ENCODE data around the gene GNG4.
A peak's percentile ranks its signal among the peaks of the same experiment; 100 is the strongest.
"Not testable (repeated sequence)": the region's sequence is repeated elsewhere in the genome, so short reads cannot be mapped to it uniquely, and the experiment has no call there.

GNG4 gene

DNA sequence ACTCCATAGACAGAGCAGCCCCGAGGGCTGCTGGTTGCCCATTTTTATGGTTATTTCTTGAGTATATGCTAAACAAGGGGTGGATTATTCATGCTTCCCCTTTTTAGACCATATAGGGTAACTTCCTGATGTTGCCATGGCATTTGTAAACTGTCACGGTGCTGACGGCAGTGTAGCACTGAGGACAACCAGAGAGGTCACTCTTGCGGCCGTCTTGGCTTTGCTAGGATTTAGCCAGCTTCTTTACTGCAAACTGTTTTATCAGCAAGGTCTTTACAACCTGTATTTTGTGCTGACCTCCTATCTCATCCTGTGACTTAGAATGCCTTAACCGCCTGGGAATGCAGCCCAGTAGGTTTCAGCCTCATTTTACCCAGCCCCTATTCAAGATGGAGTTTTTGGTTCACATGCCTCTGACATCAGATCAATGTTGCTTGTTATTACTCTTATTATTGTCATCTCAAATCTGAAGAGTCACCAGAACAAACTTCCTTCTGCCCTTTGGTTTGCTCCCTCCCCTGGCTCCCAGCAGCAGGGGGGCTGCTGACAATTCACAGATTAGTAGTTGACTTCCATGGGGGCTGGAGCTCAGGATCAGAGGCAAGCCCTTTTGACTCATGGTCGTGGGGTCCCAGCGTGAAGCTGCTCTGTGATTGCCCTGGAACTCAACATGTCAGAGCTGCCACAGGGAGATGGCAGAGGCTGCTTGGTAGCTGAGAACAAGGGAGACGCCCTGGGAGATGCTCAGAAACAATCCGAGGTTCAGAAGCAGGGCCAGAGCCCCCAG is 103.0 kb downstream of the GNG4 start:
- not testable (repeated sequence) for DNase-seq (ENCODE audit: low read depth in 2 of 3, low spot score in 1 of 3)

DNA sequence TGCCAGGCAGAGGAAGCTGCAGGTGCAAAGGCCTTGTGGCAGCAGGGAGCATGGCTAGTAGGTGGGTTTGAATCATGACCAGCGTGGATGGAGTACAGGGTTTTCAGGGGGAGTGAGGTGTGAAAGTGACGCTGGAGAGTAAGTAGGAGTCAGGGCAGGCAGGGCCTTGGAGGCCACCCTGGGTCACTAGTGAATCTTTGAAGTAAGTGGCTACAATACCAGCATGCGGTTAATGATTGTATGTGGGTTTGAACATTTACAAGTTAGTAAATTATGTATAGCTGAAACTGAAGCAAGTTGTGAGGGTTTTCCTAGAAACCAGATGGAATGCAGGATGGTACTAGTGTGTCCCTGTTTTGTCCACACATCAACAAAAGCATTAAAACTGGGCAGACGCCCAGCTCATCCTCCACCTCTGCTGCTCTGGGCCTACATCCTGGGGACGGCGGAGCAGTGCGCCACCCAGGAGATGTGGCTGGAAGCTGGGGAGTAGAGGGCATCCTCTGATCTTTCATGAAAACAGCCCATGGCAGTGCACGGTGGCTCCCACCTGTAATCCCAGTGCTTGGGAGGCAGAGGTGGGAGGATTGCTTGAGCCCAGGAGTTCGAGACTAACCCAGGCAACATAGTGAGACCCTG is 104.2 kb downstream of the GNG4 start:
- DNase-seq (ENCODE audit: low read depth in 2 of 3, low spot score in 1 of 3), result no peak

DNA sequence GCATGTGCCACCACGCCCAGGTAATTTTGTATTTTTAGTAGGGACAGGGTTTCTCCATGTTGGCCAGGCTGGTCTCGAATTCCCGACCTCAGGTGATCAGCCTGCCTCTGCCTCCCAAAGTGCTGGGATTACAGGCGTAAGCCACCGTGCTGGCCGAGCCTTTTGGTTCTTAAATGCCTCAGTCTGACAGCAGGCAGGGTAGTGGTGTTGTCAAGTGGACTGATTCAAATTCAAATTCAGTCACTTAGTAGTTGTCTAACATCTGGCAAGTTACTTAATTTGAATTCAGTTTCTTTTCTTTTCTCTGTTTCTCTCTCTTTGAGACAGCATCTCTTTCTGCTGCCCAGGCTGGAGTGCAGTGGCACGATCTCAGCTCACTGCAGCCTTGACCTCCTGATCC is 106.7 kb downstream of the GNG4 start:
- DNase-seq (ENCODE audit: low read depth in 2 of 3, low spot score in 1 of 3), result not testable (repeated sequence)

GRCh38 chr1:235533476-235534168 is 116.0 kb downstream of the GNG4 start:
- no peak for DNase-seq (ENCODE audit: low read depth in 2 of 3, low spot score in 1 of 3)

DNA sequence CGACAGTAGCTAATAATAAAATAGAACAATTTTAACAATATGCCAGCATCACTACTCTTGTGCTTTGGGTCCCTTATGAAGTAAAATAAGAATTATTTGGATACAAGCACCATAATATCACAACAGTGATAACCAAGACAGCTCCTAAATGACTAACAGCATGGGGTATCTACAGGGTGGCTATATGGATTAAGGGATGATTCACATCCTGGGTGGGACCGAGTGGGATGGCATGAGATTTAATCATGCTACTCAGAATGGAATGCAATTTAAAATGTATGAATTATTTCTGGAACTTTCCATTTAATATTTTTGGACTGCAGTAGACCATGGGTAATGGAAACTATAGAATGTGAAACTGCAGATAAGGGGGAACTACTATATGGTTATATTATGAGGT is 117.2 kb downstream of the GNG4 start:
- no peak for DNase-seq (ENCODE audit: low read depth in 2 of 3, low spot score in 1 of 3)

GRCh38 chr1:235527196-235527814 is 122.3 kb downstream of the GNG4 start:
- no peak for DNase-seq (ENCODE audit: low read depth in 2 of 3, low spot score in 1 of 3)

DNA sequence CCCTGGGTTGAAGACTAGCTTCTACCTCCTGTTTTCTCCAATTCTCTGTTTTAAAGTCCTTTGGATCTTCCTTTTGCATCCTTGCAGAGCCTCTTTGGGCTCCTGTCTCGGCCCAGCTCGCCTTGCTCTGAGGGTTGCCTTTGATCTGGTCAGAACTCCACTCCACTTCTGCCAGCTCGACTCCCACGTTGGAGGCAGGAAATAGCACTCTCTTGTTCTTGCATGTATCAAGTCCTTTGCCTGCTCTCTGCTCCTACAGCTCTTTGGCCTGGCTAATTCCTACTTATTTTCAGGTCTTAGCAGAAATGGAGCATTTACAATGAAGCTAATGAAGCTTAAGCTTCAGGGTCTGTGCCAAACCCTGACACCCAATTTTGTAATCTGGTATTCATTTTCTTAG is 124.3 kb downstream of the GNG4 start:
- DNase-seq (ENCODE audit: low read depth in 2 of 3, low spot score in 1 of 3), result no peak

DNA sequence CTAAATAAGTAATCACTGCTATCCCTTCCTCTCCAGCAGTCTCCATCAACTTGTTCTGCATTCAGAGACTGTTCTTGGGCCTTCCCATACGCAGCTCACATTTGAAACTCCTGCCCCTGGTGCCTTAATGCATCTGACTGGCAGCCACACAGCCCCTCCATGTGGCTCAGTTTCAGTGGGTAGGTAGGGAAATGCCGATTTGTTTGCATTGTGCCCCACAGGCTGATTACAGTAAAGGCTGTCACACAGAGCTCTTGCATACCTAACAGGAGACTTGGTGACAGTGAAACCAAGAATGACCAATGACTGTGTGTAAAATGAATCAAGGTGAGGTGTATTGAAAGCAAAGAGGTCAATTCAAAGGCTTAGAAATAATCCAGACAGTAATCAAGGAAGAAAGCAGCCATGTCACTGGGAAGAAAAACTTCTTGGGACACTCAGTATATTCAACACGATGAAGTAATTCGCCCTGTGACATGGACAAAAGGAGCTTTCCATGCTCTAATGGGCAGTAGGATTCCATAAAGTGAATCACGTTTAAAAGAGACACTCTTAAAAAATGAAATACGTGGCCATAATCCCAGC is 132.6 kb downstream of the GNG4 start:
- no peak for DNase-seq (ENCODE audit: low read depth in 2 of 3, low spot score in 1 of 3)

DNA sequence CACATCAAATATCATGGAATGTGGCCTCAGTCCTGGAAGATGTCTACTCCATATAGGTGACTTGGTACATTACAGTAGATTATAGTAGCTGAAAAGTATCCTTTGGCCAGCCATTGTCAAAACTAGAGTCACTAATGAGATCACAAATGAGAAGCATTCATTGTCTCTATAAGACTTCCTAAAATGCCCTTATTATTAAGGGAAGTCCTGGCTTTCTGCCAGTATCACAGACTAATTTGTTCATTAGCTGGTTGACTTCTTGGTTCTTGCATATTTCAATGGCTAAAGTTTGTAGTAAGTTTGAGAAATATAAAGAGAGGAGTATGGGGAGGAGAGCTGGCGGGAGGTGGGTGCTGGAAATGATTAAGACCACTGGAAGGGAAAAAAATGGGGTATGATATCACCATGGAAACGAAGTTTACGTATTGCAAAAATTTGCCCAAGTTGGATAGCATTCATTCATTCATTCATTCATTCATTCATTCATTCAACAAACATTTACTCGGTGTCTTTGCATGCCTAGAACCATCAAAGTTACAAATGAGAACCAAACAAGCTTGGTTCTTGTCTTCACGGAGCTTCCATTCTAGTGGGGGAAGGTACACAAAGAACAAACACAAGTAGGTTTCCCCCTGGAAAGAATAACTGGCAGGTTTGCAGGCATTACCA is 133.6 kb downstream of the GNG4 start:
- DNase-seq (ENCODE audit: low read depth in 2 of 3, low spot score in 1 of 3), result no peak

DNA sequence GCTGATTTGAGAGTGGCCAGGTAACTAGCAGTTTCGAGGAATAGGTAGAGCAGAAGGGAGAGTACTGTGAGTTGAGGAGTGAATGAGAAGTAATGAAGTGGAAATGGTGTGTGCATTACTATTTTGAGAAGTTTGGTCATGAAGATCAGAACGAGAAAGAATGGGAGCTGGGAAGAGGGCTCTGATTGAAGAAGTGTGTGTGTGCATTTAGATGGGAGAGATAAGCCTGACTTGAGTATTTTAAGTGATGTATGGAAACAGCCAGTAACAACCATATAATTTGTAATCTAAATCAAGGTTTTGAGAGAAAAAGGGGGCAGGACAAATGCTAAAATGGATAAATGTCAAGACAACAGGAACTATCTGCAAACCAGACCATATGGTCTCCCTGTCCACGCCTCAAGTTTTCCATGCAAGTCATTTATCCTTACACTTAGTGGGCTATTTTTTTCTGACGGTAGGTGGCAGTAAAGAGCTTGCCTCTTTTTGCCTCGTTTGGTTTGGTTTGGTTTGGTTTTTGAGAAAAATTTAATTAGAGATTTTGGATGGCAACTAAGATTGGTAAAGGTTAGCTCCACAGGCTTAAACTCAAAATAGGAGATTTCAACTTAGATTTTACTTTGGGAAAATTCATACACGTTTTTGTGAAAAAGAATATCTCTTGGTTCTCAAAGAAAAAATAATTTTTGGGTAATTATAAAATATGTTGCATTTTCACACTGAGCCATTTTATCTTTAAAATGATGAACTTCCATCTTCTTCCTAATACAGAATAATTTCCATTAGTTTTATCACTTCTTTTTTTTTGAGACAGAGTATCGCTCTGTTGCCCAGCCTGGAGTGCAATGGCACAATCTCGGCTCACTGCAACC is 135.9 kb downstream of the GNG4 start:
- DNase-seq (ENCODE audit: low read depth in 2 of 3, low spot score in 1 of 3), result peak in 1 of 3 donors; percentile 82

GRCh38 chr1:235511470-235512240 is 137.9 kb downstream of the GNG4 start:
- DNase-seq (ENCODE audit: low read depth in 2 of 3, low spot score in 1 of 3), result no peak

DNA sequence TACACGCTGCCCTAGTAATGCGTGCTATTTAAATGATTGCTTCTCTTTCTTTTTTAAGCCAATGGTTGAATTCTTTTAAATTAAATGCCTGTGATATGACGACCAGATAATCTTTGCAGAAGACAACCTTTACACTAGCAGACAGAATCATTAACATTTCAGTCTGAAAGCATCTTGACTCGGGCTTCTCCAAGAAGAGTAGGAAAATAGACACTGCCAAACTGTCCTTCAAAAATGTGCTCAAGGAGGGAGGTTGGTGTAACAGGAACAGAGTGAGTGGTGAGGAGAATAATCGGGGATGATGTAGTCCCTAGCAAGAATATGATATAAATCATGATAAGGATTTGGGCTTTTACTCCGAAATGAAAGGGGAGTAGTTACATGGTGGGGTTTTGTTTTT is 138.8 kb downstream of the GNG4 start:
- DNase-seq (ENCODE audit: low read depth in 2 of 3, low spot score in 1 of 3), result no peak

GRCh38 chr1:235507623-235508022 is 142.0 kb downstream of the GNG4 start:
- no peak for DNase-seq (ENCODE audit: low read depth in 2 of 3, low spot score in 1 of 3)

DNA sequence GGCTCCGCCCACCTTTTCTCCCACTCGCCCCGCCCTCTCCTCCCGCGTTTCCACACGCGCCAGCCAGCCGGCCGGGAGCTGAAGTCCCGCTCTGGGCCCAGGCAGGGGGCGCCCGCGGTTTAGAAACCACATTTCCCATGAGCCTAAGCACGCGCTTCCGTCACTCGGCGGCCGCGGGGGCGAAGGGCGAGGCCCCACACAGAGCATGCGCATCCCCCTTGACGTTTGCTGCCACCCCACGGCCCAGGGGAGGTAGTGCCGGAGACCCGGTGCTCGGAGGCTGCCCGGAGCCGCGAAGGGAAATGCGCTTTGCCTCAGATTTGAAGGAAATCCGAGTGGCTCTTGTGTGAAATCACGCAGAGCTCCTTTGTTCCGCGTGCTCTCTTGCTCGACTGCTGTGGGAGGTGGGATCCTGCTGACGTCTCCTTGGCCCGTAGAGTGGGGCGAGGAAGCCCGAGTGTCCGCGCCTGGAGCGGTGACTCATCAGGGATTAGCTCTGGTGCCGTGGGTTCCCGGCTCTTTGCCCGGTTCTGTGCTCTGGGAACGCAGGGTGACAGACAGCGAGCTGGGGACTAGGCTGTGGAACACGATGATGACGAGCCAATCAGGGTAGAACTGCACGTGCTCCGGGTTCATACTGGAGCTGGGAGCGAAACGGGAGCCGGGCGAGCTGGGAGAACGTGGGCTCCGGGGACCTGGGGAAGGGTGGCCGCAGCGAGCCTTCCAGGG is 144.9 kb downstream of the GNG4 start:
- DNase-seq (ENCODE audit: low read depth in 2 of 3, low spot score in 1 of 3), result peak; percentile 95 to 99 (median 98)

DNA sequence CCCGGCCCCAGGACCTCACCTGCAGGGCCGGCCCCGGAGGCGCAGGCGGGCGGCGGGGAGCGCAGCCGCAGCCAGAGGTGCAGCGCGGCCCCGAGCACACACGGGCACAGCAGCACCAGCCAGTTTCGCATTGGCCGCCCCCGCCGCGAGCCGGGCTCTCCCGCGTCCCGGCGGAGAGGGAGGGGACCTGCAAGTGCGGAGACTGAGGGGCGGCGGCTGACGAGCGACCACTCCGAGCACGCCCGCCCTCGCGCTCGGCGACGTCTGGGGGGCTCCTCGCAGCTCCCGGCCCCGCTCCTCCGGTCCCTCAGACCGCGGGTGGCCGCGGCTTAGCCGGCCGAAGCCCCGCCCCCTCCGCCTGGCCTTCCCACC is 145.5 kb downstream of the GNG4 start, which contains the start of gene B3GALNT2:
TSS of gene B3GALNT2 (minus strand) at position 331 of the 372 bp plus-strand sequence. CDS start at position 131, 200 bp downstream.
- no peak for DNase-seq (ENCODE audit: low read depth in 2 of 3, low spot score in 1 of 3)

GRCh38 chr1:235503403-235504121 is 146.0 kb downstream of the GNG4 start:
- peak in 2 of 3 donors; percentile 3 to 32 for DNase-seq (ENCODE audit: low read depth in 2 of 3, low spot score in 1 of 3)

DNA sequence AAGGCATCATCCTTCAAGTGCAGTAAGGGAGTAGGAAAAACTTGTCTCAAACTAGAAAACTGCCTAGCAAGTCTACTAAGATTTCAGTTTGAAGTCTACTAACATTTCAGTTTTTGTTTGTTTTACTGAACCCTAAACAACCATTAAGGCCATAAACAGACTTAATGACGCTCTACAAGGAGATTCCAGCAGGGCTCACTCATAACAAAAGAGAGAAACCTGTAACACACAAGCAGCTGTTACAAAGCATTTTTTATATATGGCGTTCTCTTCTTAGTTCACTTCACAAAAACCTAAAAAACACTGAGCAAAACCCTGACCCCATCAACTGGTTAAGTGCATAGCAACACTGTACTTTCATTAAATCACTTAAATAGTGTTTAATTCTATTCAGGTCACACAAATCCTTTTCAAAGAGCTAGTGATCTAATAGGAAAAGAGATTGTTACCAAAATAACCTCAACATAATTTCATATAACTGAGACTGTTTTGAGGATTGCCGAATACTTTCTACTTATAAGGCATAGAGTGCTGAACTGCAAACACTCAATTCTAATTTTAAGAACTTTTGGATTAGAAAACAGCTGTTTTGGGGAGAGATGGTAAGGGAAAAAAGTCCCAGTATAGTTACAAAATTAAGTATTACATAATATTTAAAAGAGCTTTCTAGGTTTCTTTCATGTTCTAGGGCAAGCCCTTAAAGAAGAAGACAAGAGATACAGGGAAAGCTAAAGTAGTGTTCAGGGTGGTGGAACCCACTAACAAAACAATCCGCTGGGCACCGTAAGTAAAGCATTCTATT is 146.8 kb downstream of the GNG4 start:
- no peak for DNase-seq (ENCODE audit: low read depth in 2 of 3, low spot score in 1 of 3)
